Stomach (tissue), 9 donors: ENCODE measurements around the gene MMP13. TPM values are rescaled to one million over a fixed set of nuclear protein-coding genes. Genes with fewer than 3 reads are reported as not detected.

Source experiments
- DNase-seq, 2 donors: peaks; one replicate each; pipeline versions ENCODE4 v3.0.0 to v3.0.0-alpha.2; 2013 to 2019
- H3K27ac ChIP-seq, 5 donors: fragments of 200-600 bp in 4 of 5; sonication (generic) in 4 of 5; one replicate each; pipeline ENCODE4 v1.5.1; 2013 to 2019; ENCODE audit warnings: mild to moderate bottlenecking in 1 of 5, moderate library complexity in 1 of 5
- H3K27me3 ChIP-seq, 3 donors: fragments of 200-600 bp; sonication (generic); one replicate each; pipeline ENCODE4 v1.5.1; 2017 to 2019; ENCODE audit warnings: mixed run types in 1 of 3
- H3K36me3 ChIP-seq, 4 donors: fragments of 200-600 bp; sonication (generic); 1 replicate in 3 of 4; 2 replicates in 1 of 4; pipeline ENCODE4 v1.5.1; 2016 to 2019
- H3K4me1 ChIP-seq, 4 donors: fragments of 200-600 bp; sonication (generic); one replicate each; pipeline ENCODE4 v1.5.1; 2016 to 2019
- H3K4me3 ChIP-seq, 4 donors: fragments of 200-600 bp; sonication (generic) in 3 of 4; one replicate each; pipeline ENCODE4 v1.5.1; 2016 to 2019; ENCODE audit warnings: mild to moderate bottlenecking in 1 of 4
- H3K9me3 ChIP-seq, 4 donors: fragments of 200-600 bp; sonication (generic); one replicate each; pipeline ENCODE4 v1.5.1; 2016 to 2019
- CTCF ChIP-seq, 7 experiments: fragments of 450-650 bp in 4 of 7; fragments of 200-600 bp in 3 of 7; sonication (generic) in 3 of 7; IDR thresholded peaks; one replicate each; pipeline ENCODE4 v1.5.1; 2016 to 2019; ENCODE audit warnings: antibody characterized with exemption in 7 of 7, control low read depth in 2 of 7, mild to moderate bottlenecking in 1 of 7
- EP300 ChIP-seq: sonication (generic); formaldehyde crosslinking; IDR thresholded peaks from one replicate; pipeline ENCODE4 v1.6.1; 2017; ENCODE audit warnings: antibody characterized with exemption
- POLR2A ChIP-seq, 4 donors: fragments of 450-650 bp; IDR thresholded peaks; one replicate each; pipeline ENCODE4 v1.6.1; 2016; ENCODE audit warnings: antibody characterized with exemption in 4 of 4, control low read depth in 2 of 4, mild to moderate bottlenecking in 1 of 4, moderate library complexity in 1 of 4
- POLR2AphosphoS5 ChIP-seq, 3 donors: sonication (generic); formaldehyde crosslinking; IDR thresholded peaks; one replicate each; pipeline ENCODE4 v1.6.1; 2016; ENCODE audit warnings: antibody characterized with exemption in 3 of 3
- WGBS, 5 donors: extraction: QIAGEN DNeasy Blood & Tissue Kit in 3 of 5; methylation state at CpG; one replicate each; pipeline versions ENCODE4 v1.1.5 to v1.1.7; 2013 to 2018; 5-methylcytosine and 5-hydroxymethylcytosine counted together
- intact Hi-C: fragments of 100-400 bp; cut with DNase I; formaldehyde crosslinking; loops from one replicate; pipeline ENCODE4 v1.15.1; 2023; ENCODE audit warnings: low total_unique reads
- polyA plus RNA-seq, 3 donors: library from polyadenylated mRNA; stranded (reverse); fragments of 200-250 nt; gene quantifications; one replicate each; pipeline ENCODE4 v1.2.3, GENCODE V29; 2013
- total RNA-seq, 5 donors: library from RNA; depleted of rRNA; stranded (reverse); fragments of >200 nt; gene quantifications; one replicate each; pipeline versions ENCODE4 v1.1.0 to v1.2.3, GENCODE V29; 2014 to 2016
- donor health status: healthy with polysubstance abuse.
- donor health status: Bipolar disorder and iron deficiency.
- donor health status: healthy.

The MMP13 gene
- total and polyA plus RNA-seq, 8 donors = 0.25 TPM; not detected in 7

GRCh38 chr11:102929972-102930371 lies 25.6 kb downstream of the MMP13 start:
- Histone ChIP-seq H3K27me3 (no peaks in the 10 kb centered on the region), H3K36me3 (no peaks in the 10 kb centered on the region), H3K4me1 (no peaks in the 10 kb centered on the region), H3K27ac (no peak overlapping the region), H3K9me3 (no peaks in the 10 kb centered on the region), H3K4me3 (no peak overlapping the region)
- DNase-seq = peak in 1 of 2 donors; percentile 23
- 75 to 97% (median 95%) methylated on average over 1 of the region's 1 CpG for WGBS, 5 donors
- intact Hi-C loops = no loop called here
- no peak for TF ChIP-seq POLR2A (IDR thresholded peaks at IDR 0.05)
- TF ChIP-seq CTCF (IDR thresholded peaks at IDR 0.05) = no peak

GRCh38 chr11:102929166-102929565 lies 26.4 kb downstream of the MMP13 start:
- WGBS, 5 donors = 76 to 90% (median 83%) methylated on average over 3 of the region's 3 CpGs
- intact Hi-C loops = no loop called here
- no peak overlapping the region for H3K4me3 ChIP-seq
- H3K9me3 ChIP-seq = no peaks in the 10 kb centered on the region
- TF ChIP-seq CTCF (IDR thresholded peaks at IDR 0.05) = no peak
- no peak for TF ChIP-seq POLR2A (IDR thresholded peaks at IDR 0.05)
- TF ChIP-seq EP300 = no peak
- no peak for TF ChIP-seq POLR2AphosphoS5 (IDR thresholded peaks at IDR 0.05)
- no peaks in the 10 kb centered on the region for H3K27me3 ChIP-seq
- DNase-seq = no peak
- H3K27ac ChIP-seq = no peak overlapping the region
- no peaks in the 10 kb centered on the region for H3K4me1 ChIP-seq
- H3K36me3 ChIP-seq = no peaks in the 10 kb centered on the region

GRCh38 chr11:102928247-102928646 lies 27.3 kb downstream of the MMP13 start:
- WGBS, 5 donors = 64 to 90% (median 85%) methylated on average over 4 of the region's 4 CpGs
- Histone ChIP-seq H3K4me1 (no peaks in the 10 kb centered on the region), H3K27me3 (no peaks in the 10 kb centered on the region), H3K4me3 (no peak overlapping the region), H3K27ac (no peak overlapping the region), H3K9me3 (no peaks in the 10 kb centered on the region), H3K36me3 (no peaks in the 10 kb centered on the region)
- DNase-seq = no peak
- no peak for TF ChIP-seq POLR2AphosphoS5 (IDR thresholded peaks at IDR 0.05)
- TF ChIP-seq POLR2A (IDR thresholded peaks at IDR 0.05) = no peak
- TF ChIP-seq EP300 = no peak
- TF ChIP-seq CTCF (IDR thresholded peaks at IDR 0.05) = no peak
- intact Hi-C loops = no loop called here

- intact Hi-C loops = no loop called here
- no peak for TF ChIP-seq EP300
- TF ChIP-seq CTCF (IDR thresholded peaks at IDR 0.05) = no peak
- no peak for TF ChIP-seq POLR2AphosphoS5 (IDR thresholded peaks at IDR 0.05)
- no peaks in the 10 kb centered on the region for H3K27me3 ChIP-seq
- H3K27ac ChIP-seq = no peak overlapping the region
- DNase-seq = no peak
- no peaks in the 10 kb centered on the region for H3K36me3 ChIP-seq
- H3K4me3 ChIP-seq = no peak overlapping the region
- no peaks in the 10 kb centered on the region for H3K9me3 ChIP-seq
- H3K4me1 ChIP-seq = no peaks in the 10 kb centered on the region
Measured at GRCh38 chr11:102927624-102927990, 27.9 kb downstream of the MMP13 start.
